NCI-H1436 treated with DMSO at 0.1 percent for 48 hours (cell line): ENCODE results near the gene KLHL18.
"Not testable (repeated sequence)": the region's sequence is repeated elsewhere in the genome, so short reads cannot be mapped to it uniquely, and the experiment has no call there.

Source experiments
- DNase-seq: peaks from one replicate; lab custom pipeline; 2025; lab: John Stamatoyannopoulos, UW

Gene KLHL18

GRCh38 chr3:47314056-47314764 is 31.5 kb downstream of the KLHL18 start:
- DNase-seq: no peak

DNA sequence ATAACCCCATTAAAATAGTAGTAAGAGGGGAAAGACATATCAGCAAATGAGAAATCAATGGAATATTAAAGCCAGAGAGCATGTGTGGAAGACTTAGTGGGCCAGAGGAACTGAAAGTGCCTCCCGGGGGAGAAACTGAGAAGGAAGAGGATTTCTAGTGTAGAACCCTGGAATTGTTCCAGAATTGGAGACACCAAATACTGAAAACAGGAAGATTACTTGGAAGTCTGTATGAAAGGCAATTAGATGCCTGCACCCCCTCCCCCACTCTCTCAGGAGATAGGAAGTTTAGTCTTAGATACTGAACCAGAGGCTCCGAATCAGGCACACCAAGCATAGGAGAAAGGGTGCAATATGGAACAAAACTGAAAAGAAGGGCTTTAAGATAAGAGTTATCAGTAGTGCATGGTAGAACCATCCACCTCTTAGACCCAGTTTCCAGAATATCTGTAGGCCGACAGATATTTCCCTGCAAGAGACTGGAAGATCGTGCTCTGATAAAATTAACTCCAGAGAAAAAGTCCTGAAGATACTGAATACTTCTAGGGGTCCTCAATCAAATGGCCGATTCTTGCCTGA is 32.4 kb downstream of the KLHL18 start:
- no peak for DNase-seq

DNA sequence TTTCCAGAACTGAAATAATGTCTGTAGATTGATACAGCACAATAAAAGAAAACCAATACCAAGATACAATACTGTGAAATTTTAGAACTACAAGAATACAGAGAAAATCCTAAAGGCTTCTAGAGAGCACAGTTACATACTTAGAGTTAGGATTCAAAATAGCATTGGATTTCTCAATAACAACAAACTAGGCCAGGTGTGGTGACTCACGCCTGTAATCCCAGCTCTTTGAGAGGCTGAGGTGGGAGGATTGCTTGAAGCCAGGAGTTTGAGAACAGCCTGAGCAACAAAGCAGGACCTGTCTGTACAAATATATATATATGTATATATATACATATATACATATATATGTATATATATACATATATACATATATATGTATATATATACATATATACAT is 33.4 kb downstream of the KLHL18 start:
- DNase-seq: not testable (repeated sequence)

- DNase-seq: no peak
These were observed 36.2 kb downstream of the KLHL18 start for GRCh38 chr3:47318916-47319315.

DNA sequence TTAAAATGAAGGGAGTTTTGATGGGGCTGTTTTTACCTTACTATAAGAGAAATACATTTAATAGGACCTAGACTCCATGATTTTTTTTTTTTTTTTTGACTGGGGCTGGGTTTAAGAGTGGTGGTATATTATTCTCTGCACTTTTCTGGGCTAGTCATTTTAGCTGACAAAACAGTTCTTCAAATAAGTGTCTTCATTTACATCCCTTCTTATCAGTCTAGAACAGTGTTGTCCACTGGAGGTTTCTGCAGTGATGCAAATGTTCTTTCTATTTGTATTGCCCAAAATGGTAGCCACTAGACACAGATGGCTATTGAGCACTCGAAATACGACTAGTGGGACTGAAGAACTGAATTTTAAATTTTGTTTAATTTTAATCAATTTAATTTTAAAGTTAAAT is 37.2 kb downstream of the KLHL18 start:
- no peak for DNase-seq

- DNase-seq: no peak
These were observed 40.9 kb downstream of the KLHL18 start for GRCh38 chr3:47323431-47324277.

GRCh38 chr3:47324278-47324865 is 41.6 kb downstream of the KLHL18 start:
- no peak for DNase-seq

DNA sequence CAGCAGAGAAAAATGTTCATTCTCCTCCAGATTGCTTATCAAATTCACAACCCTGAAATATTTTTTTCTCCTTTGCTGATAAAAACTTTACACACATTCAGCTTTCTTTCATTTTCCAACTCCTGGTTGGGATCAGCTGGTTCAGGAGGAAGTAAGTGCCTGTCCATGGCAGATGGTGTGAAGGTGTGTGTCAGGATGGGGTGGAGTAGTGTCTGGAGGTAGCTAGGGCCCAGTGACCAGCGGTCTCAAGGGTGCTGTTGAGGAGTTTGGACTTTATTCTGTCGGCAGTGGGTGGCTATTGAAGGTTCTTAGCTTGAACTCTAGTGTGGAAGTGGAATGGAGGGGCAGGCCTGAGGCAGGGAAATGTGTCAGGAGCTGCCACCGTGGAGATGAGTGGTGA is 51.2 kb downstream of the KLHL18 start:
- DNase-seq: no peak

GRCh38 chr3:47337656-47338055 is 54.9 kb downstream of the KLHL18 start:
- DNase-seq: no peak

DNA sequence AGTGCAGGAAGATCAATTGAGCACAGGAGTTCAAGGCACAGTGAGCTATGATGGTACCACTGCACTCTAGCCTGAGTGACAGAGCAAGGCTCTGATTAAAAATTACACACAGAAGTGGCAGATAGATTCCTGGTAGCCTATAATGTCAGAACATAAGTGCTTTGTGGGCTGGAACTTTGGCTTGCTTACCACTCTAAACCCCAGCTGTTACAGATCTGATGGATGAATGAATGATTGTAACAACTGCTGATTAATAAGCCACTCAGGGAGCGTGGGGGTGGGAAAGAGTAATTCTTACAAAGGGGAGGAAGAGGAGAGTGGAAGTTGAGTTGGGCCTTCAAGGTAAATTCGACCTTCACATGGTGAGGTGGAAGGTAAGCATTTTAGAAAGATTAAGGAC is 57.2 kb downstream of the KLHL18 start:
- DNase-seq: no peak

- no peak for DNase-seq
These were observed 58.1 kb downstream of the KLHL18 start for GRCh38 chr3:47340866-47341265.

DNA sequence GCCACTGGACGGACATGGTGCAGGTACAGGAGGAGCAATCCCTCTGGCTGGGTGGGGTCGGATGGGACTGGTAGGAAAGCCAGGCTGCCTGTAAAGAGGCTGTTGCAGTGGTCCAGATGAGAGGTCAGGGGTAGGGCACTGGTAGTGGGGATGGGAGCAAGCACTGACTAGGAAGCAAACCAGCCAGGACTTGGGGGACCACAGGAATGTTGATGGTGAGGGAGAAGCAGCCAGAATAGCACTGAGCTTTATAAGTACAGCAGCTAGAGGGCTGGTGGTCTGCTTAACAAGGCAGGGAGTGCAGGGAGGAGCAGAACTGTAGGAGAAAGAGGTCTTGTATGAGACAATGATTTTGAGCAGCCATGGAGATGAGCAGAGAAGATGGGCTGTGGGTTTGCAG is 59.4 kb downstream of the KLHL18 start:
- DNase-seq: no peak

GRCh38 chr3:47342812-47343211 is 60.1 kb downstream of the KLHL18 start:
- no peak for DNase-seq

GRCh38 chr3:47343471-47343971 is 60.8 kb downstream of the KLHL18 start:
- no peak for DNase-seq

DNA sequence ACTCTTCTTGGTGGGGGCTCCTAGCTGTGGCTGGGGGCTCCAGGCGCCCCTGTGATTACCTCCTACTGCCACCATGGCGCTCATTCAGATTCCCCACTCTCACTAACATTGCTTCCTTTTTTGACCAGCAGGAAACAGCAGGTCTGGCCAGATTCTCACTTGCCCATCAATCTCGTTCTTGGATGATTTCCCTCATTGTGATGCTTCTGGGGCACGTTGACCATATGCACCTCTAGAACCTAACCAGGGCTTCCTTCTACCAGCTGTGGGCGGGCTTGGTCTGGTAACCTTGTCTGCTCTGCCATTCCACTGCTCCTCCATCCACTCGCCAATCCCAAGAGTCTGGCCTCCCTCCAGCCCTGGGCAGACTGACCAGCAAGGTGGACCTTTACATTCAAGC is 62.2 kb downstream of the KLHL18 start:
- DNase-seq: no peak

DNA sequence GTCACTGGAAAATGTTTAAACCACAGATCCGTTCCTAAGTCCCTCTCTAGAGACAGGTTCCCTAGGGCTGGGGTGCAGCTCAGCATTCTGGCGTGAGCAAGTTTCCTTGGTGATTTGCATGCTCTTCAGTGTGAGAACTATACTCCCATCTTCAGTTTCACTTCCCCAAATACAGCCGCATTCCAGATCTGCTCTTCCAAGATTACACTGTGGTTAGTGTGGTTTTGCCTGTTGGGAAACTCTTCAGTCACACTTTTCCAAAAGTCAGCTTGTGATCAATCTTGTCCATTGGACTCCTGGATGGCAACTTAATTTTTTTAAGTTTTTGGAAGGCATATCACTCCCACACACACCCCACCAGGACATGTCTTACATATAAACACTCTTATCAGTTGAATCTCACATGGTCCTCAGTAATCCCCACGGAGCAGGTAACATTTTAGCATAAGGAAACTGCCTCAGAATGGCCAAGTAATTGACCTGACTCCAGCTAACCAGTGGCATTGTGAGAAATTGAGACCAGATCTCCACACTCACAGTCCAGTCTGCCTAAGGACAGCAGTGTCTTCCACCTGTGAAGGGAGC is 64.6 kb downstream of the KLHL18 start:
- DNase-seq: no peak

DNA sequence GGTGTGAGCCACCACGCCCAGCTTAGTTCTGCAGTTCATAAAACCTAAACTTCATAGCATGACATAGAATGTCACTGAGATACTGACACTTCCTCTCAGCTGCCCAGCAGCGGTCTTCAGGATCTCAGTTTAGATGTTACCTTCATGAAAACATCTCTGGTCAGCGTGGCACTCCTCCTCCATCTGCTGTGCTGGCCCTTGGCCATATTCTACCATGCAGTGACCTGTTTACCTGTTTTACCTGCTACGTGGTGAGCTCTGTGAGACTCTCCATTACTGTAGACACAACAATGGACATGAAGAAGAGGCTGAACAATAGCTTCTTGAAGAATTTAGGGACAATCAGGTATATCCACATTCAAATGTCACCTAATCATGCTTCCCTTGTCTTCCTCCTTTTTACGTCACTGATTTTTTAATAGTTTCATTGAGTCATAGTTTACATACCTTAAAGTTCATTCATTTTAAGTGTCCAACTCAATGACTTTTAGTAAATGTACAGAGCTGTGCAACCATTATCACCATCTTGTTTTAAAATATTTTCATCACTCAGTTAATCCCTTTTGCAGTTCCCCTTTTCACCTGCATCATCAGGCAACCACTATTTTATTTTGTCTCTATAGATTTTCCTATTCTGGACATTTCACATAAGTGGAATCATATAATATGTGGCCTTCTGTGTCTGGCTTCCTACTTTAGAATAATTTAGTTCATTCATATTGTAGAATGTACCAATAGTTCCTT is 65.8 kb downstream of the KLHL18 start:
- DNase-seq: no peak

DNA sequence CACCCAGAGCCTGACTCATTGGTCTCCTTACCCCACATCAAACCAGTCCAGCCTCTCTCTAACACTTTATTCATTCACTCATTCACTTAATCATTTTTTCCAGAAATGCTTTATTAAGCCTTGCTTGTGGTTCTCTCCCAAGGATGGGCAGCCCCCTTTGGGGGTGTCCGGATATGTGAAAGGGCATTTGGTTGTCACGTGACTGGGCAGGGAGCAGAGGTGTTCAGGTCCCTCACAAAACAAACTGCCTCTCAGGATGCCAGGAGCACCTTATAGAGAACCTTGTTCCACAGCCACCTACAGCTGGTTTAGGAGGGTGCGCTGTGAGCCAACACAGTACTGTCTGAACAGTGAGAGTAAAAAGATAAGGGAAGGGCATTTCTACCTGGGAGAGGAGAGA is 72.3 kb downstream of the KLHL18 start:
- no peak for DNase-seq

DNA sequence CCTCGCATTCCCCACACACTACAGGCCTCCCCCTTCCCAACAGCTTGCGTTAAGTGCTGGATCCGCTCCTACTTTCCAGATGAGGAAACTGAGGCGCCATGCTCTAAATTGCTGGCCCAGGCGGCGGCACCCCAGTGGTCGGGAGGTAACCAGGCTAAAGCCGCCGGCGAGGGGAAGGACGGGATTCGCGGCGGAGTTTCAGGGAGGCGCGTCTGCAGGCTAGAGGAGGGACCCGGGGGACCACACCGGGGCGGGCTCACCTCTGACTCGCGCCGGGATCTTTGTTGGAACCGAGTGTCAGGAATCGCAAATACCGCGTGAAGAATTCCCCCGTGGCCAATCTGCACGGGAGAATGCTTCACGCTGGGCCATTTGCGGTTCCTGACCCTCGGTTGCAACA is 73.5 kb downstream of the KLHL18 start:
- no peak for DNase-seq

GRCh38 chr3:47359323-47359722 is 76.6 kb downstream of the KLHL18 start:
- no peak for DNase-seq

- DNase-seq: not testable (repeated sequence)
These were observed 77.4 kb downstream of the KLHL18 start for GRCh38 chr3:47360110-47360517.
